ENCODE data around the gene DHX30. TPM values are rescaled to one million over a fixed set of nuclear protein-coding genes. Genes with fewer than 3 reads are reported as not detected.

DHX30 gene
- total and polyA plus RNA-seq, 9 of the 15 experiments (the other 6 are each of a cell fraction or from before 2014, with no cell fraction given), result 12.3 to 158 (median 79.0) TPM

DNA sequence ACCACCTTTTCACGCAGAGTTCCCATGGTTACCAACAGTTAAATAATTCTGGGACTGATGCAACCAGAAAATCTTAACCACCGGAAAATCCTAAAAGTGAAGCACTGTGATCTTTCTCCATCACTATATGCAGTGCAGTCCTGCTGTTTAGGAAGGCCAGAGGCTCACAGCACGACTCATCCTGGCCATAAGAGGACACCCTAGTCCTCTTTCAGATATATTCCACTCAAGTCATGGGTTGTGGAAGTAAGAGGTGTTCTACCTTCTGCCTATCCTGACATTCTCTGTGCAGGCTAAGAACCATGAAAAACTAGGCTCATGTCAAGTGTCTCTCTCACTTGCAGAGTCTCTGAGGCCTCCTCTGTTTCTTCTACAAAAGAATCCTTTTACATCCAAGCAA, 67.2 kb downstream of the DHX30 start:
- no peak overlapping the region for H2AFZ ChIP-seq (ENCODE audit: low read depth, low read length)
- peaks cover 66% of the 10 kb centered on the region for H3K36me3 ChIP-seq (ENCODE audit: control insufficient read depth, insufficient read depth, low read length)
- H3K9ac ChIP-seq (ENCODE audit: insufficient read depth in 1 of 2, low read depth in 2 of 2, low read length in 2 of 2), result no peak overlapping the region; a peak in 1 of 4 replicates
- 97% methylated on average over 3 of the region's 3 CpGs for WGBS (ENCODE audit: insufficient coverage, low coverage, missing lambda C conversion rate)
- DNase-seq (ENCODE audit: extremely low read depth in 1 of 4, low spot score in 3 of 4) (no peak), ATAC-seq (no peak), FAIRE-seq (no peak)
- ChIA-PET POLR2A (interaction anchor here (0.7 kb wide), 1 partner anchor 388 kb away, joined by 3 read pairs; no protein-coding TSS in a partner anchor), CTCF (ENCODE audit: low intra/inter-chr PET ratio) (no interaction called here)
- H3K9me3 ChIP-seq (replicated peaks; ENCODE audit: control insufficient read depth, insufficient read depth, low read depth, low read length), result no peaks in the 10 kb centered on the region
- no peaks in the 10 kb centered on the region; the same call in 1 of the 2 replicates for H4K20me1 ChIP-seq (replicated peaks; ENCODE audit: control insufficient read depth, insufficient read depth, low read length)
- H3K27me3 ChIP-seq (ENCODE audit: control insufficient read depth in 2 of 2, insufficient read depth in 2 of 2, low read length in 2 of 2), result no peaks in the 10 kb centered on the region
- no TSS peak for BruUV-seq (replicated peaks)
- H3K4me1 ChIP-seq (replicated peaks in 1 of 2; ENCODE audit: control insufficient read depth in 2 of 2, insufficient read depth in 2 of 2, low read length in 2 of 2), result peaks cover 13 to 21% of the 10 kb centered on the region in 2 experiments; a peak in 4 of 5 replicates
- H3K79me2 ChIP-seq (ENCODE audit: control insufficient read depth, insufficient read depth, low read length), result no peaks in the 10 kb centered on the region
- no peak overlapping the region for H3K4me3 ChIP-seq
- in situ Hi-C loops (cut with MboI) (no loop called here), intact Hi-C loops (cut with micrococcal nuclease) (no loop called here)
- H3K27ac ChIP-seq (ENCODE audit: extremely low read depth, low read depth, low read length), result no peak overlapping the region
- TF ChIP-seq RAD21 (CRISPR knock-in tag; conservative IDR thresholded peaks at IDR 0.05 in 1 of 2, IDR thresholded peaks at IDR 0.05 in 1 of 2), result 0 out of 4 replicates have a peak, but pooled peaks of 1 of the 2 experiments have one; percentile 6
- TF ChIP-seq, protein P1, sequence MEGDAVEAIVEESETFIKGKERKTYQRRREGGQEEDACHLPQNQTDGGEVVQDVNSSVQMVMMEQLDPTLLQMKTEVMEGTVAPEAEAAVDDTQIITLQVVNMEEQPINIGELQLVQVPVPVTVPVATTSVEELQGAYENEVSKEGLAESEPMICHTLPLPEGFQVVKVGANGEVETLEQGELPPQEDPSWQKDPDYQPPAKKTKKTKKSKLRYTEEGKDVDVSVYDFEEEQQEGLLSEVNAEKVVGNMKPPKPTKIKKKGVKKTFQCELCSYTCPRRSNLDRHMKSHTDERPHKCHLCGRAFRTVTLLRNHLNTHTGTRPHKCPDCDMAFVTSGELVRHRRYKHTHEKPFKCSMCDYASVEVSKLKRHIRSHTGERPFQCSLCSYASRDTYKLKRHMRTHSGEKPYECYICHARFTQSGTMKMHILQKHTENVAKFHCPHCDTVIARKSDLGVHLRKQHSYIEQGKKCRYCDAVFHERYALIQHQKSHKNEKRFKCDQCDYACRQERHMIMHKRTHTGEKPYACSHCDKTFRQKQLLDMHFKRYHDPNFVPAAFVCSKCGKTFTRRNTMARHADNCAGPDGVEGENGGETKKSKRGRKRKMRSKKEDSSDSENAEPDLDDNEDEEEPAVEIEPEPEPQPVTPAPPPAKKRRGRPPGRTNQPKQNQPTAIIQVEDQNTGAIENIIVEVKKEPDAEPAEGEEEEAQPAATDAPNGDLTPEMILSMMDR (IDR thresholded peaks at IDR 0.05 in 2 of 3, conservative IDR thresholded peaks at IDR 0.05 in 1 of 3; ENCODE audit: insufficient read depth in 2 of 3, low read depth in 1 of 3, low read length in 3 of 3), result peak in 1 of 3 experiments; percentile 21; a peak in 1 of 6 replicates
- no peak for TF ChIP-seq ZKSCAN3 (CRISPR knock-in tag; IDR thresholded peaks at IDR 0.05)
- H3K4me2 ChIP-seq (ENCODE audit: insufficient read depth, low read length), result no peak overlapping the region
- peaks cover 8% of the 10 kb centered on the region for H3K9me1 ChIP-seq (ENCODE audit: control insufficient read depth, insufficient read depth, low read length)
